Spleen (tissue), 7 donors: ENCODE measurements around the gene BFAR.
"Not testable (repeated sequence)": the region's sequence is repeated elsewhere in the genome, so short reads cannot be mapped to it uniquely, and the experiment has no call there.

Experiments
- CTCF ChIP-seq, 11 experiments: fragments of 200-600 bp in 7 of 11; fragments of 450-650 bp in 4 of 11; sonication (generic) in 4 of 11; IDR thresholded peaks in 8 of 11; conservative IDR thresholded peaks in 3 of 11; 1 replicate in 7 of 11; 2 replicates in 4 of 11; pipeline versions ENCODE4 v1.4.0 to v1.8.0; 2016 to 2021; ENCODE audit warnings: antibody characterized with exemption in 11 of 11, inconsistent platforms in 4 of 11, mild to moderate bottlenecking in 1 of 11
- POLR2A ChIP-seq, 3 donors: fragments of 450-650 bp; IDR thresholded peaks; one replicate each; pipeline ENCODE4 v1.5.1; 2017; ENCODE audit warnings: antibody characterized with exemption in 3 of 3, mild to moderate bottlenecking in 1 of 3
- POLR2AphosphoS5 ChIP-seq, 3 donors: sonication (generic); formaldehyde crosslinking; IDR thresholded peaks; one replicate each; pipeline ENCODE4 v1.5.1; 2017; ENCODE audit warnings: antibody characterized with exemption in 3 of 3
- donor health status: DM: no; HTN: no; CAD: no; lungs with moderate emphysema.
- donor health status: DM: no; HTN: no; CAD: no.
- donor health status: DM: no; HTN: no; CAD: no.

GRCh38 chr16:14702672-14703071 lies 69.9 kb downstream of the BFAR start:
- TF ChIP-seq CTCF (IDR thresholded peaks at IDR 0.05 in 8 of 11, conservative IDR thresholded peaks at IDR 0.05 in 3 of 11); POLR2A (IDR thresholded peaks at IDR 0.05); POLR2AphosphoS5 (IDR thresholded peaks at IDR 0.05): not testable (repeated sequence)
